ENCODE data around the gene NCOA7.
A peak's percentile ranks its signal among the peaks of the same experiment; 100 is the strongest.

The NCOA7 gene

GRCh38 chr6:125886021-125886420 is 95.3 kb downstream of the NCOA7 start:
- DNase-seq (ENCODE audit: low read depth), result no peak
- TF ChIP-seq CTCF (conservative IDR thresholded peaks at IDR 0.05; ENCODE audit: low read length), result no peak
- no peak overlapping the region for H3K4me3 ChIP-seq (ENCODE audit: low read length)

- no peak overlapping the region for H3K4me3 ChIP-seq (ENCODE audit: low read length)
- no peak for TF ChIP-seq CTCF (conservative IDR thresholded peaks at IDR 0.05; ENCODE audit: low read length)
- DNase-seq (ENCODE audit: low read depth), result no peak
Observed at GRCh38 chr6:125886914-125887313, 96.2 kb downstream of the NCOA7 start.

GRCh38 chr6:125887372-125887771 is 96.6 kb downstream of the NCOA7 start:
- no peak for TF ChIP-seq CTCF (conservative IDR thresholded peaks at IDR 0.05; ENCODE audit: low read length)
- no peak for DNase-seq (ENCODE audit: low read depth)
- no peak overlapping the region for H3K4me3 ChIP-seq (ENCODE audit: low read length)

- DNase-seq (ENCODE audit: low read depth), result peak; percentile 12
- TF ChIP-seq CTCF (conservative IDR thresholded peaks at IDR 0.05; ENCODE audit: low read length), result peak; percentile 40
- no peak overlapping the region for H3K4me3 ChIP-seq (ENCODE audit: low read length)
Observed at GRCh38 chr6:125888989-125889656, 98.4 kb downstream of the NCOA7 start.

GRCh38 chr6:125899726-125900182 is 109.0 kb downstream of the NCOA7 start:
- no peak for TF ChIP-seq CTCF (conservative IDR thresholded peaks at IDR 0.05; ENCODE audit: low read length)
- H3K4me3 ChIP-seq (ENCODE audit: low read length), result no peak overlapping the region
- DNase-seq (ENCODE audit: low read depth), result no peak

GRCh38 chr6:125904871-125905270 is 114.1 kb downstream of the NCOA7 start:
- DNase-seq (ENCODE audit: low read depth), result peak; percentile 58

More at GRCh38 chr6:125904871-125905270, 114.1 kb downstream of the NCOA7 start:
- H3K4me3 ChIP-seq (ENCODE audit: low read length), result no peak overlapping the region
- TF ChIP-seq CTCF (conservative IDR thresholded peaks at IDR 0.05; ENCODE audit: low read length), result no peak
